Keratinocyte (primary cell): Measurements from ENCODE around the gene NRP2.

Experiments
- EZH2 ChIP-seq: IDR thresholded peaks from one replicate; pipeline ENCODE4 v1.6.1; 2012; ENCODE audit warnings: inconsistent platforms, mild to moderate bottlenecking, low read length, moderate library complexity
- TF ChIP-seq, protein P1 (sequence below), 3 experiments: IDR thresholded peaks in 1 of 3; conservative IDR thresholded peaks in 1 of 3; optimal IDR thresholded peaks in 1 of 3; 2 replicates in 2 of 3; 3 replicates in 1 of 3; pipeline versions ENCODE3 to v1.5.1; 2011; ENCODE audit warnings: low read length in 3 of 3, mild to moderate bottlenecking in 3 of 3, moderate library complexity in 2 of 3, control low read depth in 1 of 3, inconsistent platforms in 1 of 3; ENCODE audit not compliant: insufficient read depth in 2 of 3; ENCODE audit errors: extremely low read depth in 1 of 3

DNA sequence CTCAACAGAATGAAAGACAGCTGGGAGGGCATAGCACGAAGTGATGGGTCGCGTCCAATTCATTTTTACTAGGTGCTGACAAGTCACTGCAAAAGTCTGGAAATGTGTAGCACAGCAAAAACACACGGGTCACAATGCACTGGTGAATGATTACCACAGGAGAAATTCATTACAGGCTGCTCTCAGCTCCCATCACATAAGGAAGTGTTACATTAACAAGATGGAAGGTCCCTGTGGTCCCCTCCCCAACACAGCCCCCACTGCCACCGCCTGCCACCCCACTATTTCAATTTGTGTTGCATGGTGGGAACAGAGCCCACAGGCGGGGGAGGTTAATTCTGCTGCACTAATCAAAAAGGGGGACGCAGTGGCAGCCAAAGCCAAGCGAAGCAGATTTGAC, 122.8 kb downstream of the NRP2 start:
- TF ChIP-seq, protein P1, sequence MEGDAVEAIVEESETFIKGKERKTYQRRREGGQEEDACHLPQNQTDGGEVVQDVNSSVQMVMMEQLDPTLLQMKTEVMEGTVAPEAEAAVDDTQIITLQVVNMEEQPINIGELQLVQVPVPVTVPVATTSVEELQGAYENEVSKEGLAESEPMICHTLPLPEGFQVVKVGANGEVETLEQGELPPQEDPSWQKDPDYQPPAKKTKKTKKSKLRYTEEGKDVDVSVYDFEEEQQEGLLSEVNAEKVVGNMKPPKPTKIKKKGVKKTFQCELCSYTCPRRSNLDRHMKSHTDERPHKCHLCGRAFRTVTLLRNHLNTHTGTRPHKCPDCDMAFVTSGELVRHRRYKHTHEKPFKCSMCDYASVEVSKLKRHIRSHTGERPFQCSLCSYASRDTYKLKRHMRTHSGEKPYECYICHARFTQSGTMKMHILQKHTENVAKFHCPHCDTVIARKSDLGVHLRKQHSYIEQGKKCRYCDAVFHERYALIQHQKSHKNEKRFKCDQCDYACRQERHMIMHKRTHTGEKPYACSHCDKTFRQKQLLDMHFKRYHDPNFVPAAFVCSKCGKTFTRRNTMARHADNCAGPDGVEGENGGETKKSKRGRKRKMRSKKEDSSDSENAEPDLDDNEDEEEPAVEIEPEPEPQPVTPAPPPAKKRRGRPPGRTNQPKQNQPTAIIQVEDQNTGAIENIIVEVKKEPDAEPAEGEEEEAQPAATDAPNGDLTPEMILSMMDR (optimal IDR thresholded peaks at IDR 0.05 in 1 of 3, IDR thresholded peaks at IDR 0.05 in 1 of 3, conservative IDR thresholded peaks at IDR 0.05 in 1 of 3; ENCODE audit: extremely low read depth in 1 of 3, insufficient read depth in 2 of 3, low read length in 3 of 3): no peak
- no peak for TF ChIP-seq EZH2
